HG03060 (cell line): ENCODE data around the gene FAM163B.

ENCODE experiments used
- ATAC-seq: cut with Tn5 transposase; IDR thresholded peaks from one replicate; pipeline ENCODE4 v1.9.1; 2021; ENCODE audit warnings: low read depth, moderate number of reproducible peaks; ENCODE audit not compliant: unreplicated experiment

Gene FAM163B

DNA sequence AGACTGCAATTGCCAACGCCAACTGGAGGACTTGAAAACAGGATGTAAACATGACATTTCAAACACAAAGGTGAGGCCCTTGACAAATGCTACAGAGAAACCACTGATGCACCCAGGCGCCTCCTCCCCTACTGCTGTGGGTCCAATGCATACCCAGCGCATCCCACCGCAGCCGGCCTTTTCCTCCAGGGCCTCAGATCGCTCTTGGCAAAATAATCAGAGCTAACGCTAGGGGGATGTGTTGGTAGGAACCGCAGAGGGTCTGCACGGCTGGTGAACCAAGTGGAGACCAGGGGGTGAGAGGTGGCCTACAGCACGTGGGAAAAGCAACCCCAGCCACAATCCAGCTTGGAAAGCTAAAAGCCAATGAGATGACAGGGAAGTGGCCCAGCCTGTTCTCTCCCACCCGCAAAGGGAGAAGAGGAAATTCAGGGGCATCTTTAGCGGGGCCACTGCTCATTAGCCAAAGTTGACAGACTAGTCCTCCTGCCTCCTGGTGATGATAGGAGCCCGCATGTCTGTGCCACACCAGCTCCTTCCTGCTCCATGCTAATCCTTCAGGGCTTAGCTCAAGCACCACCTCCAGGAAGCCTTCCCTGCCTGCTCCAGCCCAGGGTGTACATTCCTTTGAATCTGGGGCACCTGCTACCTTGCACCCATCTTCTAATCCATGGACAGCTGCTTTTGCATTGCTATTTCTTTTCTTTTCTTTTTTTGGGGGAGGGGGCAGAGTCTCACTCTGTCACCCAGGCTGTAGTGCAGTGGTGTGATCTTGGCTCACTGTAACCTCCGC, 5.9 kb downstream of the FAM163B start:
- ATAC-seq = no peak

DNA sequence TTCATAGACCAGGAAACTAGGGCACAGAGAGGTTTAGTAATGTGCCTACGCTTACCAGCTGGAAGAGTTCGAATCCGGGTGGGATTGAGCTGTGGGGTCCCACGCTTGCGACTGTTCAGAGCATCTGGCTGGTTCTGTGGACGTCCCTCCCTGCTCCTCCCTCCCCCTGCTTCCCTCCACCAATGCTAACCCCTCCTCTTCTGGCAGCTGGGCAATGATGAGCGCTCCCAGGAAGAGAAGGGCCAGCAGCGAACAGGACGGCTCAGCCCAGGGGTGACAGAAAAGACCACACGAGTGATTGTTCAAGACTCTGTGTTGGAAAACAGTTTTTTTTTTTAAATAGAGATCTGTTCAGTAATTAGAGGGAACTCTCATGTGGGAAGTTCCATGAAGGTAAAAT, 6.9 kb downstream of the FAM163B start:
- ATAC-seq = no peak

DNA sequence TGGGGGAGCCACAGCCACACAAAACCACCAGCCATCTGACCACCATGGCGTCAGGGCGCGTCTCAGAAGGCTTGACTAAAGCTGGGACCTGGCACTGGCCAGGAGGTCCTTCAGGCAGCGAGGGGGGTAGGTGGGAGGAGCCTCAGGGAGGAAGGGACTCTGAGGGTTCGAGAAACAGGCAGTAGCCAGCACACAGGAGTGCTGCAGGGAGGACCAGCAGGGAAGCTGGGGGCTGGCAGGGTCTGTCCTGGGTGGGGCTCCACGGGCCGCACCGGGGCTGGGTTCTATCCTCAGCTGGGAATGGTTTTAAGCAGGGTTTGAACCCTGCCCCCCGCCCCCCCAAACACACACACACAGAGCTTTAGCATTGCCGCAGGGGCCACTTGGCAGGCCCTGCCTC, 7.4 kb downstream of the FAM163B start:
- ATAC-seq = no peak

DNA sequence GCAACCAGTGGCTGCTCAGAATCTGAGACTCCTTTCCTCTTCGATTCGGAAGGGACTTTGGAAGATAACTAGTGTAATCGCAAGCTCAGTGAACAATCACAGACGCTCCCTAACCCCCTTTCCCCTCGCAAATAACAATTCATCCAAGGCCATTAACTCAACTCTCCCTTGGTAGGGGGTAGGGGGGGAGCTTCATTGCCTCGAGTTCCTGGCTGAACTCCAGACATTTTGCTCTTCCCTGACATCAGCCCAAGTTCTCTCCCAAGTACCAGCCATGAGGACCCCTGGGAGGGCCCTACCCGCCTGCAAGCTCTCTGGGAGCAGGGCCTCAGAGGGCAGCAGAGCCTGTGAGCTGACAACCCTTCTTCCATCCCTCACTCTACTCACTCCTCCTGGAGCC, 8.4 kb downstream of the FAM163B start:
- ATAC-seq = no peak

DNA sequence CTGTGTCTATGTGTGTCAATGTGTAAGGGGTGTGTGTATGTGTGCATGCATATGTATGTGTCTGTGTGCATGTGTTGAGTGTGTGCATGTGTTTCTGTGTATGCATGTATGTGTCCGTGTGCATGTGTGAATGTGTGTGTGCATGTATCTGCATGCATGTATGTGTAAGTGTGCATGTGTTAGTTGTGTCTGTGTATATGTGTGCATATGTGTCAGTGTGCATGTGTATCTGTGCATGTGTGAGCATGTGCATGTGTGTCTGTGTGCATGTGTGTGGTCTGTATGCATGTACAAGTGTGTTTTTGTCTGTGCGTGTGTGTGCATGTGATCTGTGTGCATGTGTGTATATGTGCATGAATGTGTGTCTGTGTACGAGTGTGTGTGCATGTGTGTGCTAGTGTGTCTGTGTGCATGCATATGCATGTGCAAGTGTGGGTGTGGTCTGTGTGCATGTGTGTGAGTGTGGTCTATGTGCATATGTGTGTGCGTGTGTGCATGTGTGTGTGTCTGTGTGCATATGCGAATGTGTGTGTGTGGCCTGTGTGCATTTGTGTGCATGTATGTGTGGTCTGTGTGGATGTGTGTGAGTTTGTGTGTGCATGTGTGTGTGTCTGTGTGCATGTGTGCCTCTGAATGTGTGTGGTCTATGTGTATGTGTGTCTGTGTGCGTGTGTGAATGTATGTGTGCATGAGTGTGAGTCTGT, 9.6 kb downstream of the FAM163B start:
- ATAC-seq = no peak

DNA sequence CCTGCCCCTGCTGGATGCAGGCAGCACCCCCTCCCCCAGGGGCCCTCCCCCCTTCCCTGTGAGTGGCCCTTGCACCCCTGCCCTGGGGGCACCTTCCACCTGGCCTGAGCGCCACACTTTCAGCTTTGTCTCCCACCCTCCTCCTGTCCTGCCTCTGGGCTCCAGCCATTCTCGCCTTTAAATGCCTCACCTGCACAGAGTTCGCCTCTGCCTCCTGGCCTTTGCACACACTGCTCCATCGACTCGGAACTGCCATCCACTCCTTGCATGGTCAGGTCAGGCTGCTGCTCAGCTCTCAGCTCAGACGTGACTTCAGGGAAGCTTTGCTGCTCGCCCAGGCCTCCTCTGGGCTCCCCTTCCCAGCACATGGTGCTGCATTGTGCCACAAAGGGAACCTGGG, 10.2 kb downstream of the FAM163B start:
- no peak for ATAC-seq

DNA sequence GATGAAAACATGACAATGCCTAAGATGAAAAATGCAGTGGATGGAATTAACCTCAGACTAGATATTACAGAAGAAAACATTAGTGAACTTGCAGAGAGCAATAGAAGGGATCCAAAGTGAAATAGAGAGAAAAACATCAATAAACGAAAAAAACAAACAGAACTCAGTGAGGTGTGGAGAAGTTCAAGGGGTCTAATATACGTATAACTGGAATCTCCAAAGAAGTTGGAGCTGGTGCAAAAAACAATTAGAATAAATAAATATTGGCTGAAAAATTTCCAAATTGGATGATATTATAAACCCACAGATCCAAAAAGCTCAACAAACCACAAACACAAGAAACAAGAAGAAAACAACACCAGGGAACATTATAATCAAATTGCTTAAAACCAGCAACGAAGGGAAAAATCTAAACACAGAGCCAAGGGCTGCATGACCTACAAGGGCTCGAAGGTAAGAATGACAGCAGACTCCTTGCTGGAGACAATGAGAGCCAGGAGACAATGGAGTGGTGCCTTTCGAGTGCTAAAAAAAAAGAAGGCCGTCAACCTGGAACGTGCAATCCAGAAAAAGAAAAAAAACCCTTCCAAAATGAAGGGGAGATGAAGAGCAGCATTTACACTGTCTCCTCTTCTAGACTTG, 11.8 kb downstream of the FAM163B start:
- ATAC-seq = no peak

DNA sequence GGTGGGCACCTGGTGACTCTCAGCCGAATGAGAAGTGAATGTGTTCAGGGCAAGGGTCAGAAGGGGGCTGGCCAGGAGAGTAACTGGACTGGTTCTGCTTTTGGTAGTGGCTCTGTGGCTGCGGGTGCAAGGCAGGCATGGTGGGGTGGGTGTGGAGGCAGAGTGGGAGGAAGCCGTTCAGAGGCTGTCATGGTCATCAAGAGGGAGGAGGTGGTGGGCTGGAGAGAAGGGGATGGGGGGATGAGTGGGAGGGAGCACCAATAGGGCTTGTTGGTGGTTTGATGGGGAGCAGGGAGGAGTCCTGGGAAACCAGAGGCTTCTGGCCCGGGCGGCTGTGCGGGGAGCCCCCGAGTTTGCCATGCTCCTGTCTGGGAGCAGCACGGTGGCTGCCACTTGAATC, 13.3 kb downstream of the FAM163B start:
- ATAC-seq = no peak

DNA sequence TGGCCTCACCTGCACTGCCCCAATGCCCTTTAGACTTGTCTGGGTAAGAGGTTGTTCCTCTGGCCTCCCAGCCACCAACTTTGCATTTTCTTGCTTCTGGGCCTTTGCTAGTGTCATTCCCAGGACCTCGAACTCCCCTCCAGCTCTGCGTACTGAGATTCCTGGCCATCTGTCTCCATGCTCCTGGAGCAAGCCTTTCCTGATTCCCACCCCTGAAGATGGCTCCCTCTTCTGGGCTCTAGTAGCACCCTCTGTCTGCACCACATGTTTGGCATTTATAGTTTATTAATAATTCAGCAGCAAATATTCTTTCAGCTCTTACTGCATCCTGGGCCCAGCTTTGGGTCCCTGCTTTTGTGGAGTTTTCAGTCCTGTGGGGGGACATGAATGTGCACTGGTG, 14.9 kb downstream of the FAM163B start:
- ATAC-seq = no peak

DNA sequence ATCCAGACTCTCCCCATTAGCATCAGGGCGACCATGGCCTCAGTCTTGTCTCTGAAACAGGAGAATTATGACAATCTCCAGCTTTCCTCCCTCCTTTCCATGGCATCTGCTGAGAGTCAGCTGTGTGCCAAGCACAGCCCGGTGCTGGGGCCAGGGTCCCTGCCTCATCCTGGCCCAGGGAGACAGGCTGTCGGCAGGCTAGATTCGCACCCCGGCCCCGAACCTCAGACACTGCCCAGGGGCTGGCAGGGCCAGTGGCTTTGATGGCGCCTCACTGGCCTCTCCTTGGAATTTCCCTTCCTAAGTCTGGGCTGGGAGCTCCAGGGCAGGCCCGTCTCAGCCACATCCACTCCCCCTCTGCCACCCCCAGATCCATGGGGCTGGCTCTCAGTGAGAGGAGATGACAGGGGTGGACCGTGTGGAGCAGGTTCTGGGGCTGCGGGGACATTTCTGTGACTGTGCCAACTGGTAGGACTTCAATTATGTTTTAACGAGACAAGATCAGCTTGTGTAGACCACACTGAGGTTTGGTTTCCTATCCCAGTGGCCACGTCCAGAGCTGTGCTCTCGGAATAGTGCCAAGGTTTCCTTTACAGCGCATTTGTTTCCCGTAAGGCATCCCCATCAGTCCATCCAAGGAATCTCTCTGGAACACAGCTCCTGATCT, 15.5 kb downstream of the FAM163B start:
- ATAC-seq = no peak

DNA sequence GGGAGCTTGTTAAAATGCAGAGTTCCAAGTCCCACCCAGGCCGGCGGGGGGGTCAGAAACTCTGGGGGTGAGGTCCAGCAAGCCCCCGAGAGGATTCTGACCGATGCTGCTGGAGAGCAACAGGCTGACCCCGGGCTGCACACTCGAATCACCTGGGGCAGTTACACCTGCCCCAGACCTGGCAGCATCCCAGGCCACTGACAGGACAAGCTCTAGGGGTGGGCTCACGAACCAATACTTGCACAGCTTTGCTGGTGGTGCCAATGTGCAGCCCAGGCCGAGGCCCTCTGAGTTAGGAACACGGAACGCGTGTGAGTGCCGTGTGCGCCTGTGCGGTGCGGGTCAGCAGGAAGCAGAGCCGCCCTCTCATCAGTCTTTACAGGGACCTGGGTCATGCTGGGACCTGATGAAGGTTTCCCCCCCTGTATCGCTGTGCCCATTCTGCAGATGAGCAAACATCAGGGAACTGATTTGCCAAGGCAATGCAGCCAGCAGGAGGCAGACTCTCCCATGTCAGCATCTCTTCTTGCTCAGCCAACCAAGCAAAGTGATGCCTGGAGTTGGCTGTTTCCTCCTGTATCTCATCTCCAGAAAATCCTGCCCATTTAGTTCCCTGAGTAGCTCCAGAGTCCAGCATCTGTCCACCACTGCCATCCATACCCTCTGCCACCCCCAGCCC, 16.3 kb downstream of the FAM163B start:
- no peak for ATAC-seq

DNA sequence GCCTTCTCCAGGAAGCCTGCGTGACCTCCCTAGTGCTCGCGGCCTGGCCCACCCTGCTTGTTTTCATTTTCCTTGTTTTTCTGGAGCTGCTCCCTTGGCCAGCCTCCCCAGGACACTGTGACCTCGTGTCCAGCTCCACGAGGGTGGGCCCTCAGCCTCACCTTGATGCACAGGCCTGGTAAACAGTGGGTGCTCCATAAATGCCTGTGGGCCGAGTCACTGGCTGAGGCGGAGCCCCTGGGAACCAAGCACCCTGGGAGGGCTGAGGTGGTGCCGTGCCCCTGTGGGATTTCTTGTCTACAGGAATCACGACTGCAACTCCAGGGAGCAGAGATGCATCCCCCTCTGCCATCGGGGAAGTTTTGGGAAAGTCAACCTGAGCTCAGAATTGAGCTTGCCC, 17.2 kb downstream of the FAM163B start:
- ATAC-seq = no peak

DNA sequence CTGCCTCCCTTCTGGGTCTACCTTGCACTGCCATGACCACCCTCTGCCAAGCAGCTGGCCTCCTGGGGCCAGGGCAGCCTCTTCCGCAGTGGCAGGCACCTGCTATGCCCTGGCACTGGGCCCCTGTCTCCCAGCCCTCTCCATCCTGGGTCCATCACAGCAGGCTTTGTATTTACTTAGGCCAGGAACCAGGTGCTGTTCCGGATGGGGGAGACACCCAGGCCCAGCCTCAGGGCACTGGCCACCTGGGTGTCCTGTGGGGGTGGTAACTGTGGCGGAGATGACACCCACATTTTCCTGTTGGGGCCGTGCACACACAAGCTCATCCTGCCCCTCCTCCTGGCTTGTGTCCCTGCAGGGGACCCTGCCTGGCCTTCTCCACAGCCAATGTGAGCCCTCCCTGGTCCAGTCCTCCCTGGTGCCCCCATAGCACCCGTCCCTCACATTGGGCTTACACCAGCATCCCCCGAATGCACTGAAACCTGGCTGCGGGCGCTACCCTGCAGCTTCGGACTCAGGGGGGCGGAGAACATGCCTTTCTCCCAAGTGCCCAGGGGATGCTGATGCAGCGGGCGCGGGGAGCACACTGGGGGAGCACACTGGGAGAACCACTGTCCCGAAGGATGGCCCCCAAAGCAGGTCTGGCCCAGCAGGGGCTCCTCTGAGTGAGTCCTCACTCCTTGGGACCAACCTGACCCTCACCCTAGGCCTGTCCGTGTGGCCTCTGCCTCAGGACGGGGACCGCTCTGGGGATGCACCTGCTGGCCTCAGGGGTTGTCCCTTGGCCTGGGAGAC, 17.9 kb downstream of the FAM163B start:
- no peak for ATAC-seq

DNA sequence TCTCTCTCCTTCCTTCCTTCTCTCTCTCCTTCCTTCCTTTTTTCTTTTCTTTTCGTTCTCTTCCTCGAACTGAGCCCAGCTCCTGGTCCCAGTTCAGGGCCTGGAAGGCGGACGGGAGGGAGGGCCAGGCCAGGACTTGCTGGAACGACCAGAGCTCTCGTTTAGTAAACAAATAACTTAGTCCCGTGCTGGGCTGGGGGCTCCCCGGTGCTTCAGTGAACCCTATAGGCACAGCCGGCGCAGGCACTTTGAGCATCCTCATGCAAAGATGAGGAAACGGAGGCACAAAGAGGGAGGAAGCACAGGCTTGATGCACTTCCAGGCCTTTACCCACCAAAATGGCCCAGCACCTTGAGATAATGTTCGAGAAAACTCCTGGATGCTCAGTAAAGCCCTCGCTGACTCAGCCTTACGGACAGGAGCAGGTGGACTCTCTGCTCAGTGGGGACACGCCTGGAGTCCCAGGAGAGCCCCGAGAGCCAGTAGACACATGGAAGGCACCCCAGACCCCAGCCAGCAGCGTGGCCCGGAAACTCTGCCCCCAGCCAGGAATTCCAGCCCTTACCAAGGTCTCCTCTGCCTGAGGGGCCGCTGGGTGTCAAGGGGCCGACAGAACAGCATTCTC, 18.8 kb downstream of the FAM163B start:
- ATAC-seq = no peak

DNA sequence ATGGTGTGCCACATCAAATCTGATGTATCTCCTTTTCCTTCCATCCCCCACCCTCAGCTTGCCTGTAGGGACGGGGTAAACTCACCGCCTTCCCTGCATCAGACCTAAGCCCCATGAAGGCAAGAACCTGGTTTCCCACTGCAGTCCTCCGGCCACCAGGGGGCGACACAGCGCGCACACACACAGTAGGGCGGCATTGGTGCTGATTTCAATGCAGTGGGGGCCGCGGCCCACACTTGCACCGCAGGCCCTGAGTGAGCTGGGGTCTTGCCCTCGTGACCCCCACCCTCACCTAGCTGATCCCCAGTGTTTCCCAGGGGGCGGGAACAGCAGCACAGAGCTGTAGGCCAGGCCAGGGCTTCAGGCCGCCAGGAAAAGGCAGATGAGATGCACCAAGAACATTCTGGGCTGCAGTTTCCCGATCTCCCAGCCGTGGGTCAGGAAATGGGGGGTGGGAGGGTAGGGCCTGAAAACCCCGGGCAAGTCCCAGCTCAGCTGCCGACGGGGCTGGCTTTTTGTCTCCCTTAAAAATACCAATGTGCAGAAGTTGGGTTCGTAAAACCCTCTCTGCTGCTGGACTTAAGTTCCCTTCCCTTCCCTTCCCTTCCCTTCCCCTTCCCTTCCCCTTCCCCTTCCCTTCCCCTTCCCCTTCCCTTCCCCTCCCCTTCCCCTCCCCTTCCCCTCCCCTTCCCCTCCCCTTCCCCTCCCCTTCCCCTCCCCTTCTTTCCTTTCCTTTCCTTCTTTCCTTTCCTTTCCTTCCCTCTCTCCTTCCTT, 19.5 kb downstream of the FAM163B start:
- ATAC-seq = no peak

DNA sequence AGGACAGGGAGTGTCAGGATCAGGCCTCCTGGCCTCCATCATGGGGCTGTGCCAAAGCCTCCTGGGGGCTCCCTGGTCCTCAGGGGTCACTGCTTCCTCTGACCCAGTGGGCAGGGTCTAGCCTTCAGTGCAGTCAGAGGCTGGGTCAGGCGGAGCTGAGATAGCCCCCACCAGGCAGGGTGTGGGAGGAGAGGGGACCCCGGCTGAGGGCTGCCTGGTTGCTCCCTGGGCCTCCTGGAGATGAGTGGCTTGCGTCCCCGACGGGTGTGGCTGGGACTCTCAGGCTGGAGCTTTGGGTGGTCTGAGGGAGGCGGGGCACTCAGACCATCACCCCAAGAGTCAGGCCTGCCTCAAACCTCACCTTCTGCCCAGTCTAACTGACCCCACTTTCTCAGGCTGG, 21.7 kb downstream of the FAM163B start:
- ATAC-seq = no peak

DNA sequence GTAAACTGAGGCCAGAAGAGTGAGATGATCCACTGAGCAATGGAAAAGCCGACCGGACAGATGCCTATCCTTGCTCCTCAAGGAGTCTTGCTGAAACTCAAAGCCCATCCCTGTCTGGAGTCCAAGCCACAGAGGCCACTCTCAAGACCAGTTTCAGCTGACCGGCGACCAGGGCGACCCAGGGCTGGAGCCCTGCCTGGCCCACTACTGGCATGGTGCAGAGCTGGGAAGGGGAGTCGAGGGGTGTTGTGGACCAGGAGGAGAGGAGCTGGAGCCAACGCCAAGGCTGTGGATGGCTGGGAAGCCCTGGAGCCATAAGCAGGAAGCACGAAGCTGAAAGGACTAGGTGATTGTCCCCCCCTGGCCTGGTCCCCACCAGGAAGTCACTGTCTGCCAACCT, 22.1 kb downstream of the FAM163B start:
- no peak for ATAC-seq

DNA sequence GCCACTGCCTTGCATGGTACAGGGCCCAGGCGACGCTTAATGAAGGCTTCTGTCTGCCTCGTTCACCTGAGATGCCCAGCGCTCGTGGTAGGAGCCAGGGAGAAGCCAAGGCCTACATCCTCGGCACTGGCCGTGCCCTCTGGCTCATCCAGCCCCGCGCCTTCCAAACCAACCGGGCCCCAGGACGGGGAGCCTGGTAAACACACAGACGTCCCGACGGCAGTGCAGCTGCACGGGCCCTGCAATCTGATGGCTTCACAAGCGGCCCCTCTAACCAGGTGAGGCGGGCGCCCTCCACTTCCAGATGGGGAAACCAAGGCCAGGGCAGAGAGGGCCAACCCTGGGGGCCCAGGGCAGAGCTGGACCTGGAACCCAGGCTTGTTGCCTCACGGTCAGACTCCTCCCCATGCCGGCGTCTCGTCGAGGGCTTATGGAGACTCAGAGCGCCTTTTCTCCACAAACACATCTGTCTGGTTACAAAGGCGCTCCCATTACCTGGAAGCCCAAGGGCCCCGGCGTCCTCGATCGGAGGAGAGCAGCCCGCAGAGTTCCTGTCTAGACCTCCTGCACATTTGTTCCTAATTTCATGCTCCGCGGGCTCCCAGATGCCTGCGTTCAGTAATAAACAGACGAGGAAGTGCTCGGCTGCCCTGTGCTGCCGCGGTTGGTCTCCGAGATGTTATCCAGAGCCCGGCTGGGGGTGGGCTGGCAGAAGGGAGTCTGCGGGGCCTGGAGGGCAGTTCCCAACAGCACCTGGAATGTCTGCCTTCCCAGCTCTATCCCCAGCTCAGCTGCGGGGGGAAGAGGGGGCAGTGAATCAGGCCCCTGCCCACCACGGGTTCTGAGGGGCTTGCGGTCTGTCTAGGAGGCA, 23.5 kb downstream of the FAM163B start:
- ATAC-seq = no peak
